Liver (tissue), 9 donors: ENCODE results near the gene TAF3. TPM values are rescaled to one million over a fixed set of nuclear protein-coding genes. Genes with fewer than 3 reads are reported as not detected.

ENCODE experiments used
- DNase-seq: peaks from one replicate; pipeline ENCODE4 v3.0.0-alpha.2; 2017; ENCODE audit warnings: low spot score
- H3K27ac ChIP-seq, 2 donors: one replicate each; pipeline ENCODE4 v1.7.0; 2013; ENCODE audit warnings: inconsistent platforms in 2 of 2, low read length in 2 of 2, control low read depth in 1 of 2, low read depth in 1 of 2, mild to moderate bottlenecking in 1 of 2
- H3K27me3 ChIP-seq, 4 donors: one replicate each; pipeline versions ENCODE4 v1.6.1 to v1.7.0; 2013; ENCODE audit warnings: low read length in 3 of 4, inconsistent platforms in 1 of 4, mild to moderate bottlenecking in 1 of 4, moderate library complexity in 1 of 4; ENCODE audit not compliant: control insufficient read depth in 4 of 4, insufficient read depth in 4 of 4
- H3K36me3 ChIP-seq, 4 donors: one replicate each; pipeline versions ENCODE4 v1.6.1 to v1.7.0; 2013; ENCODE audit warnings: low read length in 3 of 4, mild to moderate bottlenecking in 3 of 4, low read depth in 1 of 4, moderate library complexity in 1 of 4; ENCODE audit not compliant: control insufficient read depth in 4 of 4, insufficient read depth in 3 of 4
- H3K4me1 ChIP-seq, 4 donors: one replicate each; pipeline versions ENCODE4 v1.6.1 to v1.7.0; 2013; ENCODE audit warnings: low read length in 3 of 4, mild to moderate bottlenecking in 3 of 4, moderate library complexity in 1 of 4; ENCODE audit not compliant: control insufficient read depth in 4 of 4, insufficient read depth in 4 of 4
- H3K4me3 ChIP-seq, 3 donors: one replicate each; pipeline versions ENCODE4 v1.6.1 to v1.7.0; 2013; ENCODE audit warnings: low read length in 3 of 3, control low read depth in 1 of 3, low read depth in 1 of 3, mild to moderate bottlenecking in 1 of 3
- H3K9ac ChIP-seq, 2 donors: one replicate each; pipeline ENCODE4 v1.7.0; 2013; ENCODE audit warnings: low read length in 2 of 2, mild to moderate bottlenecking in 2 of 2, moderate library complexity in 2 of 2, control low read depth in 1 of 2, low read depth in 1 of 2
- H3K9me3 ChIP-seq, 4 donors: one replicate each; pipeline versions ENCODE4 v1.6.1 to v1.7.0; 2013; ENCODE audit warnings: low read length in 3 of 4; ENCODE audit not compliant: control insufficient read depth in 4 of 4
- ATF3 ChIP-seq: IDR thresholded peaks from 2 replicates; pipeline ENCODE4 v1.6.1; 2016; ENCODE audit warnings: antibody characterized with exemption
- EGR1 ChIP-seq, 2 donors: IDR thresholded peaks; 2 replicates each; pipeline ENCODE4 v1.6.1; 2016 to 2018; ENCODE audit warnings: antibody characterized with exemption in 2 of 2, low read depth in 2 of 2
- FOXA1 ChIP-seq: IDR thresholded peaks from 2 replicates; pipeline ENCODE4 v1.6.1; 2016; ENCODE audit warnings: antibody characterized with exemption
- FOXA2 ChIP-seq: IDR thresholded peaks from 2 replicates; pipeline ENCODE4 v1.6.1; 2016; ENCODE audit warnings: antibody characterized with exemption
- GABPA ChIP-seq, 2 donors: IDR thresholded peaks in 1 of 2; conservative IDR thresholded peaks in 1 of 2; 2 replicates each; pipeline ENCODE4 v1.6.1; 2016; ENCODE audit warnings: antibody characterized with exemption in 2 of 2, mild to moderate bottlenecking in 1 of 2, moderate library complexity in 1 of 2
- HNF4G ChIP-seq: IDR thresholded peaks from 2 replicates; pipeline ENCODE4 v1.6.1; 2016; ENCODE audit warnings: antibody characterized with exemption
- JUND ChIP-seq, 2 donors: IDR thresholded peaks; 2 replicates each; pipeline ENCODE4 v1.6.1; 2016; ENCODE audit warnings: antibody characterized with exemption in 2 of 2
- NR2F2 ChIP-seq: IDR thresholded peaks from 2 replicates; pipeline ENCODE4 v1.6.1; 2016; ENCODE audit warnings: antibody characterized with exemption
- RAD21 ChIP-seq, 2 donors: IDR thresholded peaks; 2 replicates each; pipeline ENCODE4 v1.6.1; 2016; ENCODE audit warnings: antibody characterized with exemption in 2 of 2, mild to moderate bottlenecking in 2 of 2
- RXRA ChIP-seq, 2 donors: IDR thresholded peaks; 2 replicates each; pipeline ENCODE4 v1.6.1; 2017 to 2018; ENCODE audit warnings: antibody characterized with exemption in 2 of 2, mild to moderate bottlenecking in 1 of 2
- SP1 ChIP-seq: IDR thresholded peaks from 2 replicates; pipeline ENCODE4 v1.6.1; 2018; ENCODE audit warnings: antibody characterized with exemption, mild to moderate bottlenecking
- TAF1 ChIP-seq: conservative IDR thresholded peaks from 2 replicates; pipeline ENCODE4 v1.6.1; 2016; ENCODE audit warnings: antibody characterized with exemption, mild to moderate bottlenecking
- YY1 ChIP-seq: IDR thresholded peaks from 2 replicates; pipeline ENCODE4 v1.6.1; 2016; ENCODE audit warnings: antibody characterized with exemption, mild to moderate bottlenecking
- ZBTB33 ChIP-seq: IDR thresholded peaks from 2 replicates; pipeline ENCODE4 v1.6.1; 2016; ENCODE audit warnings: antibody characterized with exemption
- WGBS: extraction: QIAGEN DNeasy Blood & Tissue Kit; methylation state at CpG from one replicate; pipeline ENCODE4 v1.1.7; 2013; 5-methylcytosine and 5-hydroxymethylcytosine counted together
- polyA plus RNA-seq, 2 donors: library from polyadenylated mRNA; stranded (reverse) in 1 of 2; unstranded in 1 of 2; fragments of 200-250 nt in 1 of 2; fragments of >200 nt in 1 of 2; fragmentation: Nextera tagmentation in 1 of 2; extraction: Ambion mirVana in 1 of 2; gene quantifications; one replicate each; pipeline versions ENCODE4 v1.2.1 to v1.2.3, GENCODE V29; 2013 to 2015
- total RNA-seq, 2 donors: library from RNA; depleted of rRNA; stranded (reverse); fragments of >200 nt; gene quantifications; one replicate each; pipeline ENCODE4 v1.2.3, GENCODE V29; 2014
- TF ChIP-seq, protein P1 (sequence below): fragments of 150-350 bp; IDR thresholded peaks from 2 replicates; pipeline ENCODE4 v1.5.1; 2017; ENCODE audit warnings: improper control_type of control experiment, low read depth, low read length; ENCODE audit not compliant: missing input control
- donor health status: healthy.
- donor health status: healthy.
- donor health status: healthy.
- donor health status: healthy.
- donor health status: healthy.

The TAF3 gene
- total and polyA plus RNA-seq, 4 donors: 1.5 to 3.6 (median 1.9) TPM

- Histone ChIP-seq H3K9ac (no peak overlapping the region), H3K9me3 (no peaks in the 10 kb centered on the region), H3K4me3 (no peak overlapping the region), H3K4me1 (no peaks in the 10 kb centered on the region), H3K27me3 (no peaks in the 10 kb centered on the region), H3K27ac (no peak overlapping the region), H3K36me3 (no peaks in the 10 kb centered on the region)
- DNase-seq: no peak
- no peak for TF ChIP-seq JUND (IDR thresholded peaks at IDR 0.05)
- TF ChIP-seq NR2F2: no peak
- TF ChIP-seq EGR1 (IDR thresholded peaks at IDR 0.05; ENCODE audit: low read depth in 2 of 2): no peak
- no peak for TF ChIP-seq TAF1
- no peak for TF ChIP-seq YY1
- no peak for TF ChIP-seq HNF4G
- TF ChIP-seq RXRA (IDR thresholded peaks at IDR 0.05): no peak
- TF ChIP-seq ATF3: no peak
- TF ChIP-seq, protein P1, sequence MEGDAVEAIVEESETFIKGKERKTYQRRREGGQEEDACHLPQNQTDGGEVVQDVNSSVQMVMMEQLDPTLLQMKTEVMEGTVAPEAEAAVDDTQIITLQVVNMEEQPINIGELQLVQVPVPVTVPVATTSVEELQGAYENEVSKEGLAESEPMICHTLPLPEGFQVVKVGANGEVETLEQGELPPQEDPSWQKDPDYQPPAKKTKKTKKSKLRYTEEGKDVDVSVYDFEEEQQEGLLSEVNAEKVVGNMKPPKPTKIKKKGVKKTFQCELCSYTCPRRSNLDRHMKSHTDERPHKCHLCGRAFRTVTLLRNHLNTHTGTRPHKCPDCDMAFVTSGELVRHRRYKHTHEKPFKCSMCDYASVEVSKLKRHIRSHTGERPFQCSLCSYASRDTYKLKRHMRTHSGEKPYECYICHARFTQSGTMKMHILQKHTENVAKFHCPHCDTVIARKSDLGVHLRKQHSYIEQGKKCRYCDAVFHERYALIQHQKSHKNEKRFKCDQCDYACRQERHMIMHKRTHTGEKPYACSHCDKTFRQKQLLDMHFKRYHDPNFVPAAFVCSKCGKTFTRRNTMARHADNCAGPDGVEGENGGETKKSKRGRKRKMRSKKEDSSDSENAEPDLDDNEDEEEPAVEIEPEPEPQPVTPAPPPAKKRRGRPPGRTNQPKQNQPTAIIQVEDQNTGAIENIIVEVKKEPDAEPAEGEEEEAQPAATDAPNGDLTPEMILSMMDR: no peak
- no peak for TF ChIP-seq FOXA2
- no peak for TF ChIP-seq FOXA1
- no peak for TF ChIP-seq GABPA (IDR thresholded peaks at IDR 0.05 in 1 of 2, conservative IDR thresholded peaks at IDR 0.05 in 1 of 2)
- 96% methylated on average over 1 of the region's 1 CpG for WGBS
Measured at GRCh38 chr10:7998831-7999230, 180.5 kb downstream of the TAF3 start.

DNA sequence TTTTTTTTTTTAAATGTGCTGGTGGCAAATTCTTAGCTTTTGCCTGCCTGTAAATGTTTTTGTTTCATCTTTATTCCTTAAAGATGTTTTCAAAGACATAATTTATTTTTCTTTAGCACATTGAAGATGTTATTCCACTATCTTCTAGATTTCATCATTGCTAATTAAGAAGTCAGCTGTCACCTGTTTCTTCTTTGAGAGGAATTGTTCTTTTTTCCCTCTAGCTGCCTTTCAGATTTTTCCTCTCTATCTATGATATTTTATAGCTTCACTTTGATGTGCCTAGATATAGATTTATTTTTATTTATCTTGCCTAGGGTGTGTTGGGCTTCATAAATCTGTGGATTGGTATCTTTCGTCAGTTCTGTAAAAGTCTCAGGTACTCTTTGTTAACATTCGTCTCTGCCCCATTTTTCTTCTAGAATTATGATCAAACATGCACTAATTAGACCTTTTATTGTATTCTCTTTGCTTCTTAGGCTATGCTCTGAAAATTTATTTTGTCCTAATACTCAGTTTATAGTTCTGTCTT is 186.2 kb downstream of the TAF3 start:
- no peak overlapping the region for H3K27ac ChIP-seq
- no peak for DNase-seq
- no peak overlapping the region for H3K4me3 ChIP-seq
- H3K27me3 ChIP-seq: no peaks in the 10 kb centered on the region
- H3K4me1 ChIP-seq: no peaks in the 10 kb centered on the region
- no peak overlapping the region for H3K9ac ChIP-seq
- H3K36me3 ChIP-seq: peaks cover 0 to 3% (median 0%) of the 10 kb centered on the region in 4 donors
- WGBS: 82% methylated on average over 2 of the region's 2 CpGs
- TF ChIP-seq ATF3 (no peak), SP1 (no peak), JUND (IDR thresholded peaks at IDR 0.05) (no peak)
- peaks cover 0 to 2% (median 1%) of the 10 kb centered on the region in 4 donors for H3K9me3 ChIP-seq

DNA sequence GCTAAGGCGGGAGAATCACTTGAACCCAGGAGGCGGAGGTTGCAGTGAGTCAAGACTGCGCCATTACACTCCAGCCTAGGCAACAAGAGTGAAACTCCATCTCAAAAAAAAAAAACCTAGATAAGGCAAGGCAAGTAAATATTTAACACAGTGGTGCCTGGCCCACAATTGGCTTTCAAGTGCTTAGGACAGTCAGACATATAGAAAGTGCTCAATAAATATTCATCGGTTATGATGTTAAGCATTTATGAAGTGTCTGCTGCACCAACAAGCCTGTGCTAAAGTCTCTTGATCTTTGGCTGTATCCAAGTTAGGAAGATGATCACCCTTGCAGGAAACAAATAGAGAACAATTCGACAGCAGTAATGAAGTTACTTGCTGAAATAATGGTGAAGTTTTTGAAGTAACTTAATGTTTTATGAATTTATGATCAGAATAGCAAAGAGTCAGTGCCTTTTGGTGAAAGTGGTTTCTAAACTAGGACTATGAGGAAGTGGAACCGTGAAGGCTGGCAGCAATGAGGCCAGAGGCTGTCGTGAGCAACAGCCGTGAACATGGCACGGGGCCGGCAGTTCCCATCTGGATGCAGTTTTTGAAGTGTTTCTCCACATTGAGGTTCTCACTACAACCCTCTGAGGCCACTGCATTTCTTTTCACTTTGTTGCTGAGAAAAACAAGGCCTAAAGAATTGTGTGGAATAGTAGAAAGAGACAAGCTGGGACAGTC is 188.1 kb downstream of the TAF3 start:
- 96% methylated on average over 10 of the region's 10 CpGs for WGBS

More for the DNA sequence above, 188.1 kb downstream of the TAF3 start:
- peaks cover 0 to 2% (median 1%) of the 10 kb centered on the region in 4 donors for H3K9me3 ChIP-seq
- DNase-seq: no peak
- no peak overlapping the region for H3K4me3 ChIP-seq
- TF ChIP-seq EGR1 (IDR thresholded peaks at IDR 0.05; ENCODE audit: low read depth in 2 of 2): no peak
- TF ChIP-seq GABPA (IDR thresholded peaks at IDR 0.05 in 1 of 2, conservative IDR thresholded peaks at IDR 0.05 in 1 of 2): no peak
- TF ChIP-seq JUND (IDR thresholded peaks at IDR 0.05): no peak
- TF ChIP-seq ATF3: no peak
- TF ChIP-seq FOXA2: no peak
- no peak for TF ChIP-seq TAF1
- no peak for TF ChIP-seq HNF4G
- no peak for TF ChIP-seq FOXA1
- no peak for TF ChIP-seq ZBTB33
- no peak for TF ChIP-seq RAD21 (IDR thresholded peaks at IDR 0.05)
- no peaks in the 10 kb centered on the region for H3K4me1 ChIP-seq
- no peak overlapping the region for H3K9ac ChIP-seq
- peaks cover 0 to 9% (median 4%) of the 10 kb centered on the region in 4 donors for H3K36me3 ChIP-seq
- H3K27ac ChIP-seq: no peak overlapping the region
- H3K27me3 ChIP-seq: no peaks in the 10 kb centered on the region
